ES-I3 (cell line): ENCODE data around the gene GALNT9.
"Not testable (repeated sequence)": the region's sequence is repeated elsewhere in the genome, so short reads cannot be mapped to it uniquely, and the experiment has no call there.

ENCODE experiments used
- H3K36me3 ChIP-seq: 2 replicates; pipeline ENCODE4 v1.6.1; 2013; ENCODE audit warnings: mild to moderate bottlenecking, low read length, control low read depth, moderate library complexity; ENCODE audit not compliant: insufficient read depth
- H3K4me1 ChIP-seq: 2 replicates; pipeline ENCODE4 v1.6.1; 2013; ENCODE audit warnings: mild to moderate bottlenecking, control low read depth, low read length; ENCODE audit not compliant: insufficient read depth
- H3K9ac ChIP-seq: 2 replicates; pipeline ENCODE4 v1.6.1; 2013; ENCODE audit warnings: low read depth, mild to moderate bottlenecking, low read length, moderate library complexity
- H3K9me3 ChIP-seq: 2 replicates; pipeline ENCODE4 v1.6.1; 2013; ENCODE audit warnings: mild to moderate bottlenecking, low read length, moderate library complexity; ENCODE audit not compliant: control insufficient read depth, insufficient read depth

The GALNT9 gene

DNA sequence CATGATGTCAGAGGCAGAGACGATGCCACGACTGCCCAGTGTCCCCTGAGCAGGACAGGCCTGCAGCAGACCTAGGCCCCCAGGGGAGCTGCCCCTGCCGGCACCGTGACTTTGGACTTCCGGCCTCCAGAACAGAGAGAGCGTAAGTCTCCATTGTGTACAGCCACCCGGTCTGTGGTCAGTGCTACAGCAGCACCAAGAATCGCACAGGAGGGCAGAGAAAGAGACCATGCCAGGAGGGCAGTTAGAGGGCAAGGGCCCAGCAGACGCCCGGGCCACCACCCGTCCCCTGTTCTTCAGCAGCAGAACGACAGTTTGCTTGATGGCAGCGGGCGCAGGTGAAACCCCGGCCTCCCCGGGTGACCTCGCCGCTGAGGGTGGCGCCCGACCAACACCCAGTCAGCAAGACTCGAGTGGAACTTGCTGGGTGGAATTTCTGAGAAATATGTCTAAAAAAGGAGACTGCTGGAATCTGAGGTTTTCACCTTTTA is 19.7 kb downstream of the GALNT9 start:
- H3K36me3 ChIP-seq, result no peaks in the 10 kb centered on the region
- no peaks in the 10 kb centered on the region for H3K4me1 ChIP-seq
- H3K9ac ChIP-seq, result no peak overlapping the region

GRCh38 chr12:132308853-132309595 is 20.4 kb downstream of the GALNT9 start:
- Histone ChIP-seq H3K9ac (no peak overlapping the region), H3K4me1 (no peaks in the 10 kb centered on the region), H3K36me3 (no peaks in the 10 kb centered on the region), H3K9me3 (no peaks in the 10 kb centered on the region)

More for the DNA sequence above, 19.7 kb downstream of the GALNT9 start:
- no peaks in the 10 kb centered on the region for H3K9me3 ChIP-seq

- Histone ChIP-seq H3K9ac (no peak overlapping the region), H3K9me3 (no peaks in the 10 kb centered on the region), H3K4me1 (no peaks in the 10 kb centered on the region), H3K36me3 (no peaks in the 10 kb centered on the region)
These were observed 21.2 kb downstream of the GALNT9 start for GRCh38 chr12:132307976-132308852.

DNA sequence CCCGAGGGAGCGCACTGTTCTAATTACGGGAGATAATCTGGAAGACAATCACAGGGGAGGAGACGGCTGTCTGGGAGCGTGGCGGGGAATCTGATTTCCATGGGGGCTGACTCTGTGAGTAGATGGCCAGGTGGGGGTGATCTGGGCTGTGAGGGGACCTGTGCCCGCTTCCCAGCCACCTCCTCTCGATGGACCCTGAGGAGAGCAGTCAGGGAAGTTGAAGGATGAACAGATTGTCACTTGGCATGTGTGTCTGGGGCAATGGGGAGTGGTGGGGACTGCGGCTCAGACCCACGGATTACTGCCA is 22.6 kb downstream of the GALNT9 start:
- Histone ChIP-seq H3K36me3 (no peaks in the 10 kb centered on the region), H3K9ac (no peak overlapping the region), H3K4me1 (no peaks in the 10 kb centered on the region), H3K9me3 (no peaks in the 10 kb centered on the region)

GRCh38 chr12:132305991-132306884 is 23.2 kb downstream of the GALNT9 start:
- Histone ChIP-seq H3K9ac (no peak overlapping the region), H3K36me3 (no peaks in the 10 kb centered on the region), H3K9me3 (no peaks in the 10 kb centered on the region), H3K4me1 (no peaks in the 10 kb centered on the region)

DNA sequence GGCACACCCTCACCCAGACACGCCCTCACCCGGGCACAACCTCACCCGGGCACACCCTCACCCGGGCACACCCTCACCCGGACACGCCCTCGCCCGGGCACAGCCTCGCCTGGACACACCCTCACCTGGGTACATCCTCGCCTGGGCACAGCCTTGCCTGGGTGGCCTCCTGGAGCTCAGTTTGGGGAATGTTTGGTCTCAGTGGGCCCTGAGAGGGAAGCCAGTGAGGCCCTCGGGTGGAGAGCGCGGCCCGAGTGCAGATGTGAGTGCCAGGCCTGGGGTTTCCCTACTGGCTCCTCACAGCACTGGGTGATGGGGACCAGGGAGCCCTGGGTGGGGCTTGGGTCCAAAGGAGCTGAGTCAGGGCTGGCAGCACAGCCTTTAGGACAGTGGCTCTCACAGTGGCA is 23.8 kb downstream of the GALNT9 start:
- Histone ChIP-seq H3K4me1 (no peaks in the 10 kb centered on the region), H3K36me3 (no peaks in the 10 kb centered on the region), H3K9me3 (no peaks in the 10 kb centered on the region), H3K9ac (no peak overlapping the region)

DNA sequence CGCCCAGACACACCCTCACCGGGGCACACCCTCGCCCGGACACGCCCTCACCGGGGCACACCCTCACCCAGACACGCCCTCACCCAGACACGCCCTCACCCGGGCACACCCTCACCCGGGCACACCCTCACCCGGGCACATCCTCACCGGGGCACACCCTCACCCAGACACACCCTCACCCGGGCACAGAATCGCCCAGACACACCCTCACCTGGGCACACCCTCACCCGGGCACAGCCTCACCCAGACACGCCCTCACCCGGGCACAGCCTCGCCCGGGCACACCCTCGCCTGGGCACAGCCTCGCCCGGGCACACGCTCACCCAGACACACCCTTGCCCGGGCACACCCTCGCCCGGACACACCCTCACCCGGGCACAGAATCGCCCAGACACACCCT is 24.5 kb downstream of the GALNT9 start:
- H3K9me3 ChIP-seq, H3K9ac ChIP-seq, H3K36me3 ChIP-seq, H3K4me1 ChIP-seq: not testable (repeated sequence)

- H3K9me3 ChIP-seq, H3K4me1 ChIP-seq, H3K9ac ChIP-seq: not testable (repeated sequence)
These were observed 25.5 kb downstream of the GALNT9 start for GRCh38 chr12:132303853-132304373.

DNA sequence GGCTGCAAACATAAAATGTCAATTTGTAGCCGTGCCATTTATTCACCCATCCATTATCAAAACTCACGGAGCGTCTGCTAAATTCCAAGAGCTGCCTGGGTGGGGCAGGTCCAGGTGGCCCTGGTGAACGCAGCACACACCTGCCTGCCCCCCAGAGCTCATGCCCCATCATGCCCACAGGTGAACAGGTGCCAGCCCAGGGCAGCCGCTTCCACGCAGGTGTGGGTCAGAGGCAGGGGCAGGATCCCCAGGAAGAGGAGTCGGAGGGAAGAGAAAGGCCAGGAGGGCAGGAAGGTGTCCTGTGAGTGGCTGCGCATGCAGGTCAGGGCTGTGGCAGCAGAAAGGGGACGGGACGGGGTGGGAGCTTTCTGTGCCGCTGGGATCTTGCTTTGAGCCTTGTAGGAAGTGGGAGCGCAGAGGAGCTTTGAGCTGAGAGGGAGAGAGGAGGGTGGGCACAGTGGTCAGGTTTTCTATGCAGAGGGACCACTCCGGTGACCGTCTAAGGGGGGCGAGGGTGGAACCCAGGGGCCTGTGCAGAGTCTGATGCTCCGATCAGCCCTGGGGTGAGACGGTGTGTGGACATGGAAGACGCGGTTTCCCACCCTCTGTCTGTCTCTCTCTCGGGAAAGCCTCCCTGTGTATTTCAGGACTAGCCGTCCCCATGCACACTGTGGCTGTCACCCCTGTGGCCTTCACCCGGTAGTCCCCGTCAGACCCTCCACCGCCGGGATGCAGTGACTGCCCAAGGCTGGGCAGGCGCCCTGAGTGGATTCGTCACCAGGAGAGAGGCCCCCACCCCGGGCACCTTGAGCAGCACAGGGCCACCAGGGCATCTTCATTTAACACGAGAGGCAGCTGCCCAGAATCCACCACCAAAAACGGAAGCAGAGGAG is 26.7 kb downstream of the GALNT9 start:
- Histone ChIP-seq H3K9ac (no peak overlapping the region), H3K4me1 (no peaks in the 10 kb centered on the region), H3K36me3 (no peaks in the 10 kb centered on the region), H3K9me3 (no peaks in the 10 kb centered on the region)

More at GRCh38 chr12:132303853-132304373, 25.5 kb downstream of the GALNT9 start:
- H3K36me3 ChIP-seq, result not testable (repeated sequence)

GRCh38 chr12:132300789-132301722 is 28.3 kb downstream of the GALNT9 start:
- Histone ChIP-seq H3K9me3 (no peaks in the 10 kb centered on the region), H3K36me3 (no peaks in the 10 kb centered on the region), H3K4me1 (no peaks in the 10 kb centered on the region), H3K9ac (no peak overlapping the region)

DNA sequence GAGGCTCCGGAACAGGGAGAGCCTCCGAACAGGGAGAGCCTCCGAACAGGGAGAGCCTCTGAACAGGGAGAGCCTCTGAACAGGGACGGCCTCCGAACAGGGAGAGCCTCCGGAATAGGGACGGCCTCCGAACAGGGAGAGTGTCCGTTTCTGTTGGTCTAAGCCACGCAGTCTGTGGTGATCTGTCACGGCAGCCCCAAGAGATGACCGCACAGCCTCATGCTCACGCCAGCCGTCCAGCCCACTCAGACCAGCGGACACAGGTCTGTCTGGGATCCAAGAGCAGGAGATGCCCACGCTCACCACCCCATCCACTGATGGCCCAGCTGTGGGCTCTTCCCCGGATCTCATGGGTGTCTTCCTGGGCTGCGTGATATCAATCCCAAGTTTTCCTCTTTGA is 33.3 kb downstream of the GALNT9 start:
- Histone ChIP-seq H3K36me3 (no peaks in the 10 kb centered on the region), H3K9ac (no peak overlapping the region), H3K9me3 (no peaks in the 10 kb centered on the region), H3K4me1 (no peaks in the 10 kb centered on the region)

- not testable (repeated sequence) for H3K9ac ChIP-seq, H3K4me1 ChIP-seq, H3K36me3 ChIP-seq, H3K9me3 ChIP-seq
These were observed 33.8 kb downstream of the GALNT9 start for GRCh38 chr12:132295561-132295960.
